ENCODE results near the gene FRMD4A. TPM values are rescaled to one million over a fixed set of nuclear protein-coding genes. Genes with fewer than 3 reads are reported as not detected.

The FRMD4A gene
- total and polyA plus RNA-seq, 2 of the 4 experiments (the other 2 are of a cell fraction), result 30.3 to 68.8 TPM

GRCh38 chr10:13943735-13944398 lies 386.9 kb downstream of the FRMD4A start:
- ATAC-seq (ENCODE audit: low read depth) (no peak), DNase-seq (no peak)
- Histone ChIP-seq H3K9me1 (ENCODE audit: insufficient read depth, low read length) (peaks cover 12% of the 10 kb centered on the region), H3K4me1 (ENCODE audit: control insufficient read depth, insufficient read depth, low read length) (peaks cover 15% of the 10 kb centered on the region), H3K4ac (ENCODE audit: low read depth, low read length) (no peak overlapping the region), H3K18ac (ENCODE audit: low read depth, low read length) (no peak overlapping the region), H3K9ac (ENCODE audit: low read depth, low read length) (no peak overlapping the region), H4K91ac (ENCODE audit: insufficient read depth, low read depth, low read length) (no peak overlapping the region), H3K27me3 (ENCODE audit: control insufficient read depth, insufficient read depth, low read length) (no peaks in the 10 kb centered on the region), H2AK5ac (ENCODE audit: low read depth, low read length) (no peak overlapping the region; the same call in 1 of the 2 replicates), H2AK9ac (replicated peaks; ENCODE audit: low read depth, low read length, poor library complexity) (no peak overlapping the region), H4K8ac (ENCODE audit: low read depth in 2 of 2, low read length in 2 of 2) (no peak overlapping the region), H2BK5ac (ENCODE audit: low read depth, low read length, poor library complexity, severe bottlenecking) (no peak overlapping the region), H3K4me2 (ENCODE audit: low read depth, low read length) (no peak overlapping the region), H2BK15ac (ENCODE audit: low read depth, low read length) (no peak overlapping the region), H3K14ac (replicated peaks; ENCODE audit: low read depth, low read length) (no peak overlapping the region), H3K9me3 (ENCODE audit: control insufficient read depth, insufficient read depth, low read length) (no peaks in the 10 kb centered on the region), H3K36me3 (ENCODE audit: control insufficient read depth, insufficient read depth, low read length) (no peaks in the 10 kb centered on the region), H3K27ac (ENCODE audit: insufficient read depth, low read length) (no peak overlapping the region), H4K5ac (ENCODE audit: low read depth, low read length) (no peak overlapping the region), H4K20me1 (ENCODE audit: insufficient read depth, low read length) (no peaks in the 10 kb centered on the region), H2BK120ac (ENCODE audit: low read depth, low read length) (0 out of 2 replicates have a peak overlapping the region, but pooled peaks have one; percentile 3), H3K56ac (ENCODE audit: extremely low read depth, insufficient read depth, low read length) (no peak overlapping the region), H3K79me1 (ENCODE audit: low read depth in 1 of 2, low read length in 2 of 2) (peaks cover 1 to 14% of the 10 kb centered on the region in 2 experiments; a peak in 3 of 4 replicates), H3K23ac (ENCODE audit: low read depth, low read length) (no peak overlapping the region), H2AFZ (replicated peaks; ENCODE audit: low read length, poor library complexity) (no peak overlapping the region), H2BK20ac (ENCODE audit: low read depth, low read length) (no peak overlapping the region), H3K4me3 (ENCODE audit: insufficient read depth, low read depth, low read length) (no peak overlapping the region)
- intact Hi-C loops (cut with micrococcal nuclease), result no loop called here
- dilution Hi-C loops (cut with HindIII; ENCODE audit: low sequenced_read_pairs, unreplicated experiment), result no loop called here
- WGBS, 2 experiments (ENCODE audit: extremely low coverage in 2 of 2, insufficient read length in 1 of 2), result no CpG with 5 or more reads among the region's 8 CpGs
- in situ Hi-C loops (cut with MboI; ENCODE audit: low sequenced_read_pairs), result no loop called here
- POLR2A ChIA-PET (ENCODE audit: unreplicated experiment), result no interaction called here
- BruUV-seq (replicated peaks), result no TSS peak
- CTCF ChIA-PET, result no interaction called here
- no peak for TF ChIP-seq MAZ (IDR thresholded peaks at IDR 0.05; ENCODE audit: borderline replicate concordance, low read depth, low read length)

All from IMR-90 (cell line).